IMR-90 (cell line): Measurements from ENCODE around the gene MFSD12. TPM values are rescaled to one million over a fixed set of nuclear protein-coding genes. Genes with fewer than 3 reads are reported as not detected.

Source experiments
- ATAC-seq: fragments of 200-7000 bp; cut with Tn5 transposase; 2 replicates; pipeline ENCODE4 v1.9.1; 2020; ENCODE audit warnings: low read depth, mild to moderate bottlenecking, moderate library complexity
- BruUV-seq: library from RNA; stranded (reverse); fragments of 400-500 nt; replicated peaks from 2 replicates; lab custom pipeline; 2021; lab: Mats Ljungman, UMichigan
- CTCF ChIA-PET: fragments of 300-600 bp; formaldehyde crosslinking; extraction: SDS; loops from one replicate; lab custom pipeline; 2021; ENCODE audit warnings: antibody characterized with exemption; lab: Yijun Ruan, JAX
- POLR2A ChIA-PET: fragments of 300-600 bp; sonication (Branson Sonifier 250); formaldehyde crosslinking; loops from one replicate; lab custom pipeline; 2022; ENCODE audit warnings: antibody characterized with exemption; ENCODE audit not compliant: unreplicated experiment; lab: Charles Lee
- DNase-seq: peaks from one replicate; pipeline ENCODE4 v3.0.0; 2013
- H2AFZ ChIP-seq: replicated peaks from 2 replicates; pipeline ENCODE3; 2013; ENCODE audit warnings: low read length, mild to moderate bottlenecking; ENCODE audit not compliant: poor library complexity
- H2AK5ac ChIP-seq: 2 replicates; pipeline ENCODE4 v1.6.1; 2013; ENCODE audit warnings: low read depth, low read length, inconsistent platforms
- H2AK9ac ChIP-seq: replicated peaks from 2 replicates; pipeline ENCODE3; 2013; ENCODE audit warnings: mild to moderate bottlenecking, low read depth, low read length, moderate library complexity; ENCODE audit not compliant: poor library complexity
- H2BK120ac ChIP-seq: 2 replicates; pipeline ENCODE4 v1.6.1; 2013; ENCODE audit warnings: low read depth, low read length, inconsistent platforms
- H2BK15ac ChIP-seq: 3 replicates; pipeline ENCODE4 v1.6.1; 2013; ENCODE audit warnings: low read depth, low read length, inconsistent platforms
- H2BK20ac ChIP-seq: 2 replicates; pipeline ENCODE4 v1.6.1; 2013; ENCODE audit warnings: low read depth, mild to moderate bottlenecking, inconsistent platforms, low read length, moderate library complexity
- H2BK5ac ChIP-seq: 2 replicates; pipeline ENCODE4 v1.6.1; 2013; ENCODE audit warnings: mild to moderate bottlenecking, low read depth, low read length, inconsistent platforms; ENCODE audit not compliant: poor library complexity, severe bottlenecking
- H3K14ac ChIP-seq: replicated peaks from 2 replicates; pipeline ENCODE4 v1.6.1; 2013; ENCODE audit warnings: low read depth, low read length, inconsistent platforms
- H3K18ac ChIP-seq: 2 replicates; pipeline ENCODE4 v1.6.1; 2013; ENCODE audit warnings: low read depth, low read length, control low read depth
- H3K23ac ChIP-seq: 2 replicates; pipeline ENCODE4 v1.6.1; 2013; ENCODE audit warnings: low read depth, low read length, inconsistent platforms
- H3K27ac ChIP-seq: 2 replicates; pipeline ENCODE4 v1.5.1; 2013; ENCODE audit warnings: mild to moderate bottlenecking, control low read depth, low read length; ENCODE audit not compliant: insufficient read depth
- H3K27me3 ChIP-seq: 2 replicates; pipeline ENCODE4 v1.6.1; 2013; ENCODE audit warnings: low read length; ENCODE audit not compliant: control insufficient read depth, insufficient read depth
- H3K36me3 ChIP-seq: 2 replicates; pipeline ENCODE4 v1.6.1; 2013; ENCODE audit warnings: low read length, mixed read lengths; ENCODE audit not compliant: control insufficient read depth, insufficient read depth
- H3K4ac ChIP-seq: 2 replicates; pipeline ENCODE4 v1.6.1; 2013; ENCODE audit warnings: low read depth, low read length, inconsistent platforms
- H3K4me1 ChIP-seq: 2 replicates; pipeline ENCODE4 v1.6.1; 2013; ENCODE audit warnings: low read length, mixed read lengths; ENCODE audit not compliant: control insufficient read depth, insufficient read depth
- H3K4me2 ChIP-seq: 2 replicates; pipeline ENCODE4 v1.6.1; 2013; ENCODE audit warnings: low read depth, mild to moderate bottlenecking, control low read depth, low read length, moderate library complexity
- H3K4me3 ChIP-seq: 2 replicates; pipeline ENCODE4 v1.5.1; 2013; ENCODE audit warnings: low read depth, mild to moderate bottlenecking, control low read depth, low read length, moderate library complexity; ENCODE audit not compliant: insufficient read depth
- H3K56ac ChIP-seq: 2 replicates; pipeline ENCODE4 v1.6.1; 2013; ENCODE audit warnings: low read length, inconsistent platforms; ENCODE audit not compliant: insufficient read depth; ENCODE audit errors: extremely low read depth
- H3K79me1 ChIP-seq, 2 experiments: 2 replicates each; pipeline ENCODE4 v1.6.1; 2013; ENCODE audit warnings: low read length in 2 of 2, inconsistent platforms in 1 of 2, low read depth in 1 of 2
- H3K9ac ChIP-seq: 2 replicates; pipeline ENCODE4 v1.6.1; 2013; ENCODE audit warnings: low read depth, low read length, control low read depth
- H3K9me1 ChIP-seq: 2 replicates; pipeline ENCODE4 v1.6.1; 2013; ENCODE audit warnings: low read length, inconsistent platforms; ENCODE audit not compliant: insufficient read depth
- H3K9me3 ChIP-seq: 2 replicates; pipeline ENCODE4 v1.6.1; 2013; ENCODE audit warnings: low read length; ENCODE audit not compliant: control insufficient read depth, insufficient read depth
- H4K20me1 ChIP-seq: 2 replicates; pipeline ENCODE4 v1.6.1; 2013; ENCODE audit warnings: low read length, inconsistent platforms; ENCODE audit not compliant: insufficient read depth
- H4K5ac ChIP-seq: 2 replicates; pipeline ENCODE4 v1.6.1; 2013; ENCODE audit warnings: mild to moderate bottlenecking, low read depth, low read length, control low read depth
- H4K8ac ChIP-seq, 2 experiments: 2 replicates each; pipeline ENCODE4 v1.6.1; 2013; ENCODE audit warnings: low read depth in 2 of 2, low read length in 2 of 2, control low read depth in 1 of 2, inconsistent platforms in 1 of 2
- H4K91ac ChIP-seq: 2 replicates; pipeline ENCODE4 v1.6.1; 2013; ENCODE audit warnings: low read depth, low read length, inconsistent platforms; ENCODE audit not compliant: insufficient read depth
- CHD1 ChIP-seq: IDR thresholded peaks from 2 replicates; pipeline ENCODE4 v1.6.1; 2012; ENCODE audit warnings: low read depth, low read length, improper control_type of control experiment
- FOS ChIP-seq: fragments of 150-350 bp; IDR thresholded peaks from 2 replicates; pipeline ENCODE4 v1.6.1; 2016; ENCODE audit warnings: low read depth, low read length
- MXI1 ChIP-seq: IDR thresholded peaks from 2 replicates; pipeline ENCODE4 v1.6.1; 2012; ENCODE audit warnings: low read depth, mild to moderate bottlenecking, low read length, moderate library complexity, borderline replicate concordance
- NFE2L2 ChIP-seq: fragments of 150-350 bp; IDR thresholded peaks from 2 replicates; pipeline ENCODE4 v1.6.1; 2016; ENCODE audit warnings: low read depth, mild to moderate bottlenecking, low read length
- POLR2A ChIP-seq: IDR thresholded peaks from 2 replicates; pipeline ENCODE4 v1.6.1; 2012; ENCODE audit warnings: mild to moderate bottlenecking, low read depth, low read length
- RAD21 ChIP-seq: IDR thresholded peaks from 2 replicates; pipeline ENCODE4 v1.6.1; 2012; ENCODE audit warnings: low read length, improper control_type of control experiment
- SMC3 ChIP-seq: fragments of 150-350 bp; IDR thresholded peaks from 2 replicates; pipeline ENCODE4 v1.6.1; 2016; ENCODE audit warnings: low read depth, mild to moderate bottlenecking, antibody characterized with exemption, low read length, moderate library complexity
- WGBS, 2 experiments: methylation state at CpG; one replicate each; pipeline versions ENCODE4 v1.1.5 to v1.1.7; 2013; ENCODE audit warnings: missing lambda C conversion rate in 2 of 2; ENCODE audit not compliant: insufficient read length in 1 of 2; ENCODE audit errors: extremely low coverage in 2 of 2; 5-methylcytosine and 5-hydroxymethylcytosine counted together
- dilution Hi-C: fragments of 300-500 bp; cut with HindIII; formaldehyde crosslinking; loops from one replicate; pipeline ENCODE4 v1.14.3; 2018; ENCODE audit warnings: low sequenced_read_pairs; ENCODE audit not compliant: unreplicated experiment
- in situ Hi-C: fragments of 300-500 bp; cut with MboI; formaldehyde crosslinking; loops from 3 replicates; pipeline ENCODE4 v1.14.3; 2019; ENCODE audit warnings: low sequenced_read_pairs, inconsistent platforms, mixed read lengths
- intact Hi-C: fragments of 100-400 bp; cut with micrococcal nuclease; formaldehyde crosslinking; loops from 2 replicates; pipeline ENCODE4 v1.10.0; 2022
- polyA plus RNA-seq, 3 experiments: library from polyadenylated mRNA; depleted of rRNA; stranded (reverse); fragments of >200 nt; gene quantifications; 2 replicates each; pipeline ENCODE4 v1.2.3, GENCODE V29; 2012; ENCODE audit warnings: low replicate concordance in 1 of 3
- total RNA-seq: library from RNA; depleted of rRNA; stranded (reverse); fragments of >200 nt; gene quantifications from 2 replicates; pipeline ENCODE4 v1.2.3, GENCODE V29; 2012
- TF ChIP-seq, protein P1 (sequence below): conservative IDR thresholded peaks from 2 replicates; pipeline ENCODE4 v1.5.1; 2012; ENCODE audit warnings: mild to moderate bottlenecking, low read depth, low read length, improper control_type of control experiment
- TF ChIP-seq, protein P2 (sequence below): fragments of 150-350 bp; IDR thresholded peaks from 2 replicates; pipeline ENCODE4 v1.6.1; 2016; ENCODE audit warnings: low read depth, mild to moderate bottlenecking, low read length, moderate library complexity, borderline replicate concordance

The MFSD12 gene
- total and polyA plus RNA-seq, 2 of the 4 experiments (the other 2 are of a cell fraction): 20.4 to 77.2 TPM

DNA sequence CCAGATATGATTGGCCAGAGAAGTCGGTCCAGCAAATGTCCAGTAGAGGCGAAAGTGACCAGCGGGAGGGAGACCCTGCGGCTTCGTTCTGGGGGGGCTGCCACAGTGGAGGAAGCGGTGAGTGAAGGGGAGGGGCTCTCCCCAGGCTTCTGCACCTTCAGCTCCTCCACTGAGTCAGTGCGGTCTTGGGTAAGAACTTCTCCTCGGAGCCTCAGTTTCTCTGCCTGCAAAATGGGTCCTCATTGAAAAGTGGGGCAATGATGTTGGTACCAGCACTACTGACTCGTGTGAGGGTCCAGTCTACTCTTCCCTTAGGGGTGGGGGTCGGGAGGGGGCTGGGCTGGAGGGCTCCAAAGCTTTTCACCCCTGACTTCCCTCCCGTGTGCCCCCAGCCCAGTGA lies 32.1 kb upstream of the MFSD12 start:
- intact Hi-C loops: no loop called here
- no peak overlapping the region for H3K4me2 ChIP-seq
- no peaks in the 10 kb centered on the region for H4K20me1 ChIP-seq
- peaks cover 13% of the 10 kb centered on the region for H3K27me3 ChIP-seq
- POLR2A ChIA-PET: no interaction called here
- no peak overlapping the region for H2AK9ac ChIP-seq
- no peak overlapping the region for H3K23ac ChIP-seq
- no peak overlapping the region for H4K8ac ChIP-seq
- no peak overlapping the region for H2BK15ac ChIP-seq
- WGBS, 2 experiments: no CpG with 5 or more reads among the region's 11 CpGs
- ATAC-seq: no peak
- no peak overlapping the region for H3K14ac ChIP-seq
- H3K4me3 ChIP-seq: no peak overlapping the region
- no peak overlapping the region for H3K56ac ChIP-seq
- in situ Hi-C loops: no loop called here
- no peak overlapping the region for H2BK120ac ChIP-seq
- CTCF ChIA-PET: no interaction called here
- H3K9me1 ChIP-seq: no peaks in the 10 kb centered on the region
- H3K4me1 ChIP-seq: no peaks in the 10 kb centered on the region
- no peak overlapping the region for H2AK5ac ChIP-seq
- peak overlapping the region; percentile 52 for H2AFZ ChIP-seq
- H3K9ac ChIP-seq: no peak overlapping the region
- H4K91ac ChIP-seq: no peak overlapping the region
- no peak overlapping the region for H4K5ac ChIP-seq
- no peak for TF ChIP-seq CHD1
- TF ChIP-seq, protein P1, sequence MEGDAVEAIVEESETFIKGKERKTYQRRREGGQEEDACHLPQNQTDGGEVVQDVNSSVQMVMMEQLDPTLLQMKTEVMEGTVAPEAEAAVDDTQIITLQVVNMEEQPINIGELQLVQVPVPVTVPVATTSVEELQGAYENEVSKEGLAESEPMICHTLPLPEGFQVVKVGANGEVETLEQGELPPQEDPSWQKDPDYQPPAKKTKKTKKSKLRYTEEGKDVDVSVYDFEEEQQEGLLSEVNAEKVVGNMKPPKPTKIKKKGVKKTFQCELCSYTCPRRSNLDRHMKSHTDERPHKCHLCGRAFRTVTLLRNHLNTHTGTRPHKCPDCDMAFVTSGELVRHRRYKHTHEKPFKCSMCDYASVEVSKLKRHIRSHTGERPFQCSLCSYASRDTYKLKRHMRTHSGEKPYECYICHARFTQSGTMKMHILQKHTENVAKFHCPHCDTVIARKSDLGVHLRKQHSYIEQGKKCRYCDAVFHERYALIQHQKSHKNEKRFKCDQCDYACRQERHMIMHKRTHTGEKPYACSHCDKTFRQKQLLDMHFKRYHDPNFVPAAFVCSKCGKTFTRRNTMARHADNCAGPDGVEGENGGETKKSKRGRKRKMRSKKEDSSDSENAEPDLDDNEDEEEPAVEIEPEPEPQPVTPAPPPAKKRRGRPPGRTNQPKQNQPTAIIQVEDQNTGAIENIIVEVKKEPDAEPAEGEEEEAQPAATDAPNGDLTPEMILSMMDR: no peak
- TF ChIP-seq FOS: no peak
- no peak for TF ChIP-seq NFE2L2
- no peak for TF ChIP-seq RAD21
- TF ChIP-seq POLR2A: no peak
- TF ChIP-seq SMC3: no peak
- TF ChIP-seq, protein P2, sequence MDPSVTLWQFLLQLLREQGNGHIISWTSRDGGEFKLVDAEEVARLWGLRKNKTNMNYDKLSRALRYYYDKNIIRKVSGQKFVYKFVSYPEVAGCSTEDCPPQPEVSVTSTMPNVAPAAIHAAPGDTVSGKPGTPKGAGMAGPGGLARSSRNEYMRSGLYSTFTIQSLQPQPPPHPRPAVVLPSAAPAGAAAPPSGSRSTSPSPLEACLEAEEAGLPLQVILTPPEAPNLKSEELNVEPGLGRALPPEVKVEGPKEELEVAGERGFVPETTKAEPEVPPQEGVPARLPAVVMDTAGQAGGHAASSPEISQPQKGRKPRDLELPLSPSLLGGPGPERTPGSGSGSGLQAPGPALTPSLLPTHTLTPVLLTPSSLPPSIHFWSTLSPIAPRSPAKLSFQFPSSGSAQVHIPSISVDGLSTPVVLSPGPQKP: no peak
- TF ChIP-seq MXI1: no peak
- no peak overlapping the region for H3K27ac ChIP-seq
- no peaks in the 10 kb centered on the region for H3K79me1 ChIP-seq
- BruUV-seq: no TSS peak
- DNase-seq: no peak
- H3K9me3 ChIP-seq: no peaks in the 10 kb centered on the region; the same call in 1 of the 2 replicates
- dilution Hi-C loops: no loop called here
- no peak overlapping the region for H2BK5ac ChIP-seq
- no peaks in the 10 kb centered on the region for H3K36me3 ChIP-seq
- H2BK20ac ChIP-seq: no peak overlapping the region
- no peak overlapping the region for H3K18ac ChIP-seq
- no peak overlapping the region for H3K4ac ChIP-seq
